Sigmoid colon (tissue), 4 donors: ENCODE measurements around the gene P2RY11.

Experiments
- CTCF ChIP-seq, 4 experiments: fragments of 450-650 bp in 3 of 4; fragments of 200-600 bp in 1 of 4; IDR thresholded peaks; one replicate each; pipeline ENCODE4 v1.5.1; 2016 to 2019; ENCODE audit warnings: antibody characterized with exemption in 4 of 4, mild to moderate bottlenecking in 3 of 4, moderate library complexity in 2 of 4
- EP300 ChIP-seq, 4 donors: sonication (generic); formaldehyde crosslinking; IDR thresholded peaks; one replicate each; pipeline ENCODE4 v1.6.1; 2017; ENCODE audit warnings: antibody characterized with exemption in 4 of 4
- POLR2A ChIP-seq, 2 donors: fragments of 450-650 bp; IDR thresholded peaks; one replicate each; pipeline ENCODE4 v1.6.1; 2016; ENCODE audit warnings: antibody characterized with exemption in 2 of 2, mild to moderate bottlenecking in 2 of 2, moderate library complexity in 2 of 2
- POLR2AphosphoS5 ChIP-seq, 4 donors: sonication (generic); formaldehyde crosslinking; IDR thresholded peaks; one replicate each; pipeline ENCODE4 v1.6.1; 2017; ENCODE audit warnings: antibody characterized with exemption in 4 of 4

GRCh38 chr19:10145031-10145430 lies 33.5 kb downstream of the P2RY11 start:
- TF ChIP-seq POLR2A (IDR thresholded peaks at IDR 0.05) (no peak), EP300 (IDR thresholded peaks at IDR 0.05) (no peak), CTCF (IDR thresholded peaks at IDR 0.05) (no peak), POLR2AphosphoS5 (IDR thresholded peaks at IDR 0.05) (no peak)
